Endometrial microvascular endothelial cells (primary cell): ENCODE measurements around the gene PLXNA2. TPM values are rescaled to one million over a fixed set of nuclear protein-coding genes. Genes with fewer than 3 reads are reported as not detected.

Experiments used
- in situ Hi-C: cut with HindIII; loops from 2 replicates; pipeline ENCODE4 v1.10.0; 2017; ENCODE audit warnings: low sequenced_read_pairs, low pct_unique_long_range_greater_than_20kb; ENCODE audit errors: inconsistent ontology term
- total RNA-seq: library from RNA; depleted of rRNA; stranded (reverse); fragments of >200 nt; gene quantifications from one replicate; pipeline ENCODE4 v1.2.3, GENCODE V29; 2015; ENCODE audit errors: inconsistent ontology term

The PLXNA2 gene
- 83.1 TPM for total RNA-seq

GRCh38 chr1:208243967-208244916 is at the start of gene PLXNA2:
PLXNA2 (minus strand) TSS chr1:208244384; CDS start chr1:208217922, 26,462 bp downstream.
- in situ Hi-C loops = no loop called here

- in situ Hi-C loops = no loop called here
Measured at GRCh38 chr1:208292908-208293307, 48.7 kb upstream of the PLXNA2 start.

- in situ Hi-C loops = no loop called here
Measured at GRCh38 chr1:208291923-208292711, 47.9 kb upstream of the PLXNA2 start.

GRCh38 chr1:208291129-208291528 is 46.9 kb upstream of the PLXNA2 start:
- in situ Hi-C loops = no loop called here

- in situ Hi-C loops = no loop called here
Measured at GRCh38 chr1:208289716-208290115, 45.5 kb upstream of the PLXNA2 start.

- in situ Hi-C loops = no loop called here
Measured at GRCh38 chr1:208288495-208288894, 44.3 kb upstream of the PLXNA2 start.

GRCh38 chr1:208280681-208281450 is 36.7 kb upstream of the PLXNA2 start:
- in situ Hi-C loops = no loop called here

GRCh38 chr1:208279826-208280588 is 35.8 kb upstream of the PLXNA2 start:
- in situ Hi-C loops = no loop called here

- in situ Hi-C loops = no loop called here
Measured at GRCh38 chr1:208278638-208279037, 34.5 kb upstream of the PLXNA2 start.

GRCh38 chr1:208276757-208277435 is 32.7 kb upstream of the PLXNA2 start:
- in situ Hi-C loops = no loop called here

- in situ Hi-C loops = no loop called here
Measured at GRCh38 chr1:208275083-208275482, 30.9 kb upstream of the PLXNA2 start.

- in situ Hi-C loops = no loop called here
Measured at GRCh38 chr1:208273386-208274017, 29.3 kb upstream of the PLXNA2 start.

GRCh38 chr1:208272713-208273112 is 28.5 kb upstream of the PLXNA2 start:
- in situ Hi-C loops = no loop called here

GRCh38 chr1:208272311-208272710 is 28.1 kb upstream of the PLXNA2 start:
- in situ Hi-C loops = no loop called here

GRCh38 chr1:208271236-208271635 is 27.1 kb upstream of the PLXNA2 start:
- in situ Hi-C loops = no loop called here

- in situ Hi-C loops = no loop called here
Measured at GRCh38 chr1:208270651-208271141, 26.5 kb upstream of the PLXNA2 start.

- in situ Hi-C loops = no loop called here
Measured at GRCh38 chr1:208269338-208269666, 25.1 kb upstream of the PLXNA2 start.
